ENCODE measurements around the gene ASB3. TPM values are rescaled to one million over a fixed set of nuclear protein-coding genes. Genes with fewer than 3 reads are reported as not detected.

The ASB3 gene
- total and polyA plus RNA-seq, 7 experiments from 2014 or later: 15.0 to 43.2 (median 27.2) TPM

- Histone ChIP-seq H3K4me1 (ENCODE audit: control insufficient read depth in 2 of 2, insufficient read depth in 2 of 2, low read length in 2 of 2) (peaks cover 0 to 5% of the 10 kb centered on the region in 2 donors), H3K27me3 (ENCODE audit: control insufficient read depth in 2 of 2, insufficient read depth in 2 of 2, low read length in 2 of 2) (no peaks in the 10 kb centered on the region), H3K27ac (ENCODE audit: low read depth, low read length) (no peak overlapping the region), H3K9me3 (ENCODE audit: control insufficient read depth in 2 of 3, low read length in 3 of 3) (no peaks in the 10 kb centered on the region), H3K4me3 (ENCODE audit: low read length) (no peak overlapping the region), H3K36me3 (ENCODE audit: control insufficient read depth in 2 of 3, insufficient read depth in 3 of 3, low read length in 3 of 3) (peaks cover 1 to 32% (median 21%) of the 10 kb centered on the region in 3 experiments)
- peak overlapping the region in 1 of 9 donors; percentile 58 for H3K27ac Mint-ChIP-seq
- H3K4me1 Mint-ChIP-seq: peaks cover 9 to 35% (median 25%) of the 10 kb centered on the region in 7 donors
- ChIA-PET CTCF (no interaction called here), POLR2A (interaction anchor here (0.6 kb wide), 2 partner anchors 26 to 45 kb away, joined by 3 read pairs; partner anchors contain the start of gene CHAC2)
- no peaks in the 10 kb centered on the region for H3K27me3 Mint-ChIP-seq
- no peak overlapping the region for H3K4me3 Mint-ChIP-seq
- ATAC-seq (no peak), DNase-seq (no peak)
- intact Hi-C loops (cut with micrococcal nuclease): no loop called here
- H3K36me3 Mint-ChIP-seq: peaks cover 0 to 19% (median 4%) of the 10 kb centered on the region in 5 donors
- H3K9me3 Mint-ChIP-seq: no peaks in the 10 kb centered on the region
These were observed 6.5 kb upstream of the ASB3 start for GRCh38 chr2:53793261-53793660.

GRCh38 chr2:53787614-53788289 is 999 bp upstream of the ASB3 start:
- Mint-ChIP-seq H3K4me1 (peaks cover 37 to 78% (median 66%) of the 10 kb centered on the region in 7 donors), H3K27me3 (no peaks in the 10 kb centered on the region), H3K9me3 (no peaks in the 10 kb centered on the region), H3K4me3 (peak overlapping the region; percentile 88 to 99 (median 98)), H3K27ac (peak overlapping the region; percentile 81 to 99 (median 96)), H3K36me3 (peaks cover 0 to 6% (median 2%) of the 10 kb centered on the region in 5 donors)
- DNase-seq (peak in 1 of 9 donors; percentile 10), ATAC-seq (no peak)
- intact Hi-C loops (cut with micrococcal nuclease): loop anchor here (1.0 to 10.0 kb wide), 17 partner anchors 13 to 1830 kb away; partner anchors contain the start of genes ACYP2 (in 2 of the 2), EML6 (in 2 of the 2), PPP4R3B (in 2 of the 2) and CFAP36 (in 1 of the 2)
- H3K9me3 ChIP-seq (ENCODE audit: control insufficient read depth in 2 of 3, low read length in 3 of 3): no peaks in the 10 kb centered on the region
- CTCF ChIA-PET: interaction anchor here (0.8 kb wide), 1 partner anchor 562 kb away, joined by 3 read pairs; no protein-coding TSS in a partner anchor
- peak overlapping the region; percentile 66 for H3K4me3 ChIP-seq (ENCODE audit: low read length)
- H3K27me3 ChIP-seq (ENCODE audit: control insufficient read depth in 2 of 2, insufficient read depth in 2 of 2, low read length in 2 of 2): no peaks in the 10 kb centered on the region
- H3K36me3 ChIP-seq (ENCODE audit: control insufficient read depth in 2 of 3, insufficient read depth in 3 of 3, low read length in 3 of 3): peaks cover 0 to 12% (median 0%) of the 10 kb centered on the region in 3 experiments
- H3K4me1 ChIP-seq (ENCODE audit: control insufficient read depth in 2 of 2, insufficient read depth in 2 of 2, low read length in 2 of 2): peaks cover 14 to 16% of the 10 kb centered on the region in 2 donors
- POLR2A ChIA-PET: interaction anchor here (0.5 to 5.2 kb wide), 7 partner anchors 9 to 1434 kb away, joined by 3 to 59 read pairs (median 3); partner anchors contain the start of gene CHAC2
- peak overlapping the region; percentile 82 for H3K27ac ChIP-seq (ENCODE audit: low read depth, low read length)

GRCh38 chr2:53786352-53786704 is 425 bp downstream of the ASB3 start:
- intact Hi-C loops (cut with micrococcal nuclease): loop anchor here (1.0 to 10.0 kb wide), 14 partner anchors 10 to 1907 kb away; partner anchors contain the start of genes ACYP2 (in 2 of the 2), CHAC2 (in 1 of the 2), CLHC1 (in 1 of the 2) and EML6 (in 1 of the 2)

GRCh38 chr2:53785366-53785765 is 1.4 kb downstream of the ASB3 start:
- Mint-ChIP-seq H3K4me3 (peak overlapping the region; percentile 88 to 99 (median 98)), H3K36me3 (peaks cover 2 to 13% (median 4%) of the 10 kb centered on the region in 5 donors), H3K9me3 (no peaks in the 10 kb centered on the region), H3K27me3 (no peaks in the 10 kb centered on the region), H3K4me1 (peaks cover 32 to 76% (median 56%) of the 10 kb centered on the region in 7 donors), H3K27ac (peak overlapping the region; percentile 52 to 97 (median 83))
- DNase-seq (no peak), ATAC-seq (no peak)
- H3K9me3 ChIP-seq (ENCODE audit: control insufficient read depth in 2 of 3, low read length in 3 of 3): no peaks in the 10 kb centered on the region
- intact Hi-C loops (cut with micrococcal nuclease): loop anchor here in 1 of 2 donors (5.0 to 10.0 kb wide), 6 partner anchors 332 to 1447 kb away; partner anchors contain the start of genes ACYP2, CLHC1 and RPS27A
- H3K36me3 ChIP-seq (ENCODE audit: control insufficient read depth in 2 of 3, insufficient read depth in 3 of 3, low read length in 3 of 3): peaks cover 0 to 18% (median 0%) of the 10 kb centered on the region in 3 experiments
- peak overlapping the region; percentile 66 for H3K4me3 ChIP-seq (ENCODE audit: low read length)
- peak overlapping the region; percentile 82 for H3K27ac ChIP-seq (ENCODE audit: low read depth, low read length)
- H3K27me3 ChIP-seq (ENCODE audit: control insufficient read depth in 2 of 2, insufficient read depth in 2 of 2, low read length in 2 of 2): no peaks in the 10 kb centered on the region
- CTCF ChIA-PET: interaction anchor here (1.5 kb wide), 1 partner anchor 16 kb away, joined by 7 read pairs; no protein-coding TSS in a partner anchor
- POLR2A ChIA-PET: interaction anchor here (0.7 to 5.2 kb wide), 4 partner anchors 8 to 17 kb away, joined by 3 to 59 read pairs (median 9); partner anchors contain the start of gene CHAC2
- peaks cover 14 to 16% of the 10 kb centered on the region in 2 donors for H3K4me1 ChIP-seq (ENCODE audit: control insufficient read depth in 2 of 2, insufficient read depth in 2 of 2, low read length in 2 of 2)

More at GRCh38 chr2:53786352-53786704, 425 bp downstream of the ASB3 start:
- Histone ChIP-seq H3K4me1 (ENCODE audit: control insufficient read depth in 2 of 2, insufficient read depth in 2 of 2, low read length in 2 of 2) (peaks cover 14 to 16% of the 10 kb centered on the region in 2 donors), H3K27me3 (ENCODE audit: control insufficient read depth in 2 of 2, insufficient read depth in 2 of 2, low read length in 2 of 2) (no peaks in the 10 kb centered on the region), H3K27ac (ENCODE audit: low read depth, low read length) (peak overlapping the region; percentile 82), H3K4me3 (ENCODE audit: low read length) (peak overlapping the region; percentile 66), H3K36me3 (ENCODE audit: control insufficient read depth in 2 of 3, insufficient read depth in 3 of 3, low read length in 3 of 3) (peaks cover 0 to 18% (median 0%) of the 10 kb centered on the region in 3 experiments), H3K9me3 (ENCODE audit: control insufficient read depth in 2 of 3, low read length in 3 of 3) (no peaks in the 10 kb centered on the region)
- H3K36me3 Mint-ChIP-seq: peaks cover 3 to 11% (median 4%) of the 10 kb centered on the region in 5 donors
- ChIA-PET CTCF (interaction anchor here (1.5 kb wide), 1 partner anchor 17 kb away, joined by 7 read pairs; no protein-coding TSS in a partner anchor), POLR2A (interaction anchor here (0.8 to 5.2 kb wide), 4 partner anchors 9 to 18 kb away, joined by 3 to 59 read pairs (median 10); partner anchors contain the start of gene CHAC2)
- no peaks in the 10 kb centered on the region for H3K9me3 Mint-ChIP-seq
- ATAC-seq: peak; percentile 31
- H3K27me3 Mint-ChIP-seq: no peaks in the 10 kb centered on the region
- H3K4me1 Mint-ChIP-seq: peaks cover 37 to 80% (median 64%) of the 10 kb centered on the region in 7 donors
- peak in 4 of 9 donors; percentile 14 to 43 (median 25) for DNase-seq
- peak overlapping the region; percentile 81 to 99 (median 96) for H3K27ac Mint-ChIP-seq
- peak overlapping the region; percentile 88 to 99 (median 98) for H3K4me3 Mint-ChIP-seq

- no peaks in the 10 kb centered on the region for H3K27me3 ChIP-seq (ENCODE audit: control insufficient read depth in 2 of 2, insufficient read depth in 2 of 2, low read length in 2 of 2)
- Mint-ChIP-seq H3K4me3 (peak overlapping the region; percentile 36 to 99 (median 96)), H3K36me3 (peaks cover 5 to 21% (median 11%) of the 10 kb centered on the region in 5 donors), H3K27me3 (no peaks in the 10 kb centered on the region), H3K27ac (peak overlapping the region; percentile 11 to 96 (median 72)), H3K4me1 (peaks cover 36 to 77% (median 63%) of the 10 kb centered on the region in 7 donors), H3K9me3 (no peaks in the 10 kb centered on the region)
- ATAC-seq (no peak), DNase-seq (no peak)
- ChIA-PET POLR2A (interaction anchor here (0.6 to 5.2 kb wide), 3 partner anchors 9 to 93 kb away, joined by 3 to 59 read pairs (median 15); partner anchors contain the start of gene CHAC2), CTCF (no interaction called here)
- peaks cover 0 to 18% (median 0%) of the 10 kb centered on the region in 3 experiments for H3K36me3 ChIP-seq (ENCODE audit: control insufficient read depth in 2 of 3, insufficient read depth in 3 of 3, low read length in 3 of 3)
- H3K4me3 ChIP-seq (ENCODE audit: low read length): no peak overlapping the region
- no peaks in the 10 kb centered on the region for H3K9me3 ChIP-seq (ENCODE audit: control insufficient read depth in 2 of 3, low read length in 3 of 3)
- peak overlapping the region; percentile 1 for H3K27ac ChIP-seq (ENCODE audit: low read depth, low read length)
- intact Hi-C loops (cut with micrococcal nuclease): loop anchor here in 1 of 2 donors (10.0 kb wide), 1 partner anchor 1260 kb away; no protein-coding TSS in a partner anchor
- peaks cover 14 to 16% of the 10 kb centered on the region in 2 donors for H3K4me1 ChIP-seq (ENCODE audit: control insufficient read depth in 2 of 2, insufficient read depth in 2 of 2, low read length in 2 of 2)
These were observed 2.3 kb downstream of the ASB3 start for GRCh38 chr2:53784436-53784835.

- H3K4me3 Mint-ChIP-seq: no peak overlapping the region
- Histone ChIP-seq H3K36me3 (ENCODE audit: control insufficient read depth in 2 of 3, insufficient read depth in 3 of 3, low read length in 3 of 3) (peaks cover 0 to 18% (median 0%) of the 10 kb centered on the region in 3 experiments), H3K27ac (ENCODE audit: low read depth, low read length) (no peak overlapping the region), H3K9me3 (ENCODE audit: control insufficient read depth in 2 of 3, low read length in 3 of 3) (no peaks in the 10 kb centered on the region), H3K4me3 (ENCODE audit: low read length) (no peak overlapping the region), H3K27me3 (ENCODE audit: control insufficient read depth in 2 of 2, insufficient read depth in 2 of 2, low read length in 2 of 2) (no peaks in the 10 kb centered on the region), H3K4me1 (ENCODE audit: control insufficient read depth in 2 of 2, insufficient read depth in 2 of 2, low read length in 2 of 2) (peaks cover 9 to 14% of the 10 kb centered on the region in 2 donors)
- intact Hi-C loops (cut with micrococcal nuclease): loop anchor here in 1 of 2 donors (10.0 kb wide), 1 partner anchor 1262 kb away; no protein-coding TSS in a partner anchor
- ChIA-PET CTCF (interaction anchor here (0.6 to 0.7 kb wide), 2 partner anchors 509 to 901 kb away, joined by 3 read pairs; no protein-coding TSS in a partner anchor), POLR2A (no interaction called here)
- H3K36me3 Mint-ChIP-seq: peaks cover 9 to 29% (median 14%) of the 10 kb centered on the region in 5 donors
- H3K27ac Mint-ChIP-seq: peak overlapping the region in 2 of 9 donors; percentile 38 to 40
- H3K9me3 Mint-ChIP-seq: peaks cover 0 to 5% (median 0%) of the 10 kb centered on the region in 11 donors
- peaks cover 32 to 74% (median 56%) of the 10 kb centered on the region in 7 donors for H3K4me1 Mint-ChIP-seq
- H3K27me3 Mint-ChIP-seq: no peaks in the 10 kb centered on the region
- ATAC-seq (no peak), DNase-seq (no peak)
These were observed 4.1 kb downstream of the ASB3 start for GRCh38 chr2:53782676-53783075.
